ENCODE measurements around the gene TEKT1.

- TF ChIP-seq CTCF (IDR thresholded peaks at IDR 0.05; ENCODE audit: poor library complexity) (no peak), EZH2phosphoT487 (IDR thresholded peaks at IDR 0.05; ENCODE audit: low read depth, severe bottlenecking, unreplicated experiment) (no peak)
These were observed 31.3 kb upstream of the TEKT1 start for GRCh38 chr17:6862825-6863224.

Measured in hepatocyte (in vitro differentiated cells).